ENCODE data around the gene GPRIN1. TPM values are rescaled to one million over a fixed set of nuclear protein-coding genes. Genes with fewer than 3 reads are reported as not detected.

The GPRIN1 gene
- total RNA-seq, 1 donor from 2014 or later = 2.4 TPM

DNA sequence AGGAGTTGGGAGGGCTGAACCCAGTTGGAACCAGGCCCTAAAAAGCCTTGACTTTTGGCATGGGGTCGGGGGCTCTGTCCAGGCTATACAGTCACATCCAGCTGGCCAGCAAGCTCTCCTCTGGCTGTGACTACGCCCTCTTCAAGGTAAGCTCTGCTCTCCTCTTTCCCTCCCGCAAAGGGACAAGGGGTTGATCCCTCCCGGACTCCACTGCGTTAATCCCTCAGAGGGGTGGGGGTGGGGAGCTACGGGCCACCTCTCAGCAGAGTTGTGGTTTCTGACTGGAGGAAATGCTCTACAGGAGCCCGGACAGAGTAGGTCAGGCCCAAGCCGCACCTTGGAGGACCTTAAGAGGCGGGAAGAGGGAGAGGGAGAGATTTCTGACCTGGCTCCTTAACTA is 34.3 kb upstream of the GPRIN1 start:
- intact Hi-C loops (cut with micrococcal nuclease) = no loop called here

DNA sequence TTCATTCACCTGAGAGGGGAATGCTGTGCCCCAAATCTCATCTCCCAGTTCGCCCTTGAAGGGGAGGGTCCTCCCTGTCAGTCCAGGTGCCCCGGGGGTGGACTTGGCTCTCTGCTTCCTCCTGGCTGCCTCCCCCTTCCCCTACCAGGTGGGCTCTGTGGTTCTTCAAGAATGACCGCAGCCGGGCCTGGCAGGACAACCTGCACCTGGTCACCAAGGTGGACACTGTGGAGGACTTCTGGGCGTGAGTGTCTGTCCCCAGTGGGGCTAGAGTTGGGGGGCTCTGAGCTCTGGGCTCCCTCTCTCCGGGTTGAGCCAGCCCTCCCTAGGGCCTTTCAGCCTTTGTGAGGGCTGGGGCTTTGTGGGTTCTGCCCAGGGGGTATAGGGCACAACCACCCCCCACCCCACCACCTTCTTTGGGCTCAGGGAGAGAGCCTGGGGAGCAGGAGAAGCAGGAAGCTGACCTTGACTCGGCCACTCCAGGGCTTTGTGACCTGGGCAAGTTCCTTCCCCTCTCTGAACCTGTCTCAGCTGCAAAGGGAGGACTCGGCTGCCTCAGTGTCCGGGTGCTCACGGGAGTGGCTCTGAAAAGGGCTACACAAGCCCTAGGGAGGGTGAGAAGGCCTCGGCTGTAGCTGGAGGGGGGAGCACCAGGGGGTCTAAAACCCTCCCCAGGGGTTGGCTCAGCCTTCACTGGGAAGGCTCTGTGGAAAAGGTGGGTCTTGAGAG is 33.7 kb upstream of the GPRIN1 start:
- intact Hi-C loops (cut with micrococcal nuclease) = no loop called here

DNA sequence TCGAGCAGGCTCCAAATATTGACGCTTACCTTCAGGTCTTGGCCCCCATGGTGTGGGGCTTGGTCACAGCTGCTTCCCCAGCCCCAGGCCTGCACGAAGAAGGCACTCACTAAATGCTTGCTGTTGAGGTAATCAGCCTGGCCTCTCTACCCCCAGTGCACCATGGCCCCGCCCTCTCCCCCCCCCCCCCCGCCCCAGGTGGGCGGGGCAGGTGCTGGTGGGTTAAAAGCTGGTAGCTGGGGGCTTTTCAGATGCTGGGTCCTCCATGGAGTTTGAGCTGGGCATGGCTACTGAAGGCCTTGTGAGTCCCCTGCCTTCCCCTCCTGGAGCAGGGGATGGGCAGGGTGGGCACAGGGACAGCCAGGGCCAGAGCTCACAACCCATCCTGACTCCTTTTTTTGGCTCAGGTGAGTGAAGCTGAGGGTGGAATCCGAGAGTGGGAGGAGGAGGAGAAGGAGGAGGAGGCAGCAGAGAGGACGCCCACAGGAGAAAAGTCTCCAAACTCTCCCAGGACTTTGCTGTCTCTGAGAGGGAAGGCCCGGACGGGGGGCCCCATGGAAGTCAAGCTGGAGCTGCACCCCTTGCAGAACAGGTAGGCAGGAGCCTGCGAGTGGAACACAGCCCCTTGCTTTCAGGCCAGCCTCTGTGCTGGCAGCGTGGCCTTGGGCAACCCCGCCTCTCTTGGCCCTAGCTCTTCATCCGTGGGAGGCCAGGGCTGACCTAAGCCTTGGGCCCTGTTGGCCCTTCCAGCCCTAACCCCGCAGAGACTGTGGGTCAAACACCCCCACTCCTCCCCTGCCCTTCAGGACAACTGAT is 32.9 kb upstream of the GPRIN1 start:
- intact Hi-C loops (cut with micrococcal nuclease) = no loop called here

DNA sequence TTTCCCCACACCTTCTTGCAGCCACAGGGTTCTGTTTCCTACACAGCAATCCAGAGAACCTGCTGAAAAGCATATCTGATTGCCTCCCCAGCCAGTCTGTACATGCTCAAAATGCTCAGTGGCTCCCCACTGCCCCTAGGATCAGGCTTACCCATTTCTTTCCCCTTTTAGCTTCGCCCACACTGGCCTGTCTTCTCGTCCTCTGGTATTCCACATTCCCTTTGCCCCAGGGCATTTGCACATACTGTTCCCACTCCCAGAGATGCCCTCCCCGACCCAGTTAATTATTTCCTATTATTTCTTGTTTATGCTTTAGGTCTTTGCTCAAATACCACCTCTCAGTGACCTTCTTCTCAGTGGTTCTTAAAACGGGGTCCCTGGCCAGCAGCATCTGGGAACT is 30.7 kb upstream of the GPRIN1 start:
- intact Hi-C loops (cut with micrococcal nuclease) = no loop called here

DNA sequence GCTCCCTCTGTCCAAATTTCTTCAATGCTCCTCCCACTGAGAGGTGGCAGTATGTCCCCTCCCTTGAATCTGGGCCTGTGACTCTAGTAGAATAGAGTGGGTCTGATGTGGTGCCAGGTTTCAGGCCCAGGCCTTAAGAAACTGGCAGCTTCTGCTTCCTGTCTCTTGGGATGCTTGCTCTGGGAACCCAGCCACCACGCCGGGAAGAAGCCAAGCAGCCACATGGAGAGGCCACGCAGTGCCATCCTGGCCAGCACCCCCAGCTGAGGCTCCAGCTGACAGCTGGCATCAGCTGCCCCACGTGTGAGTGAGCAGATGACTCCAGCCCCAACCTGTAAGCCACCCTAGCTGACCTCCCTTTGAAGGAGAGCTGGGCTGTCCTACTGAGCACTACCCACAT is 30.0 kb upstream of the GPRIN1 start:
- intact Hi-C loops (cut with micrococcal nuclease) = no loop called here

DNA sequence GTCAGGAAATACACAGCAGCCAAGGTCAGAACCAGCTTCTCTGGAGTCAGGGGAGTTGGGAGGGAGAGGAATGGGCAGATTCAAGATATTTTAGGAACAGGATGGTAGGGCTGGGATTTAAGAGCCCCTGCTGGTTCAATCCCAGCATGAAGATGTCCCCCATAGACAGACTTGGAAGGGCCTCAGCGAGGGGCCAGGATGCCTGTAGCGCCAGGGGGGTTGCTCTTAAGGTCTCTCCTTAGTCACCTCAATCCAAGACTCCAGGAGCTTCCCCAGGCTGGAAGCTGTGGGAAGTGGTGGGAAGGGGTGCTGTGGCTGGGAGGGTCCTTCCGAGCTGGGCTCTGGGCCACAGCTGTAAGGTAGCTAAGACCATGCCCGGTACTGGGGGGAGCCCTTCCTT is 29.3 kb upstream of the GPRIN1 start:
- intact Hi-C loops (cut with micrococcal nuclease) = no loop called here

DNA sequence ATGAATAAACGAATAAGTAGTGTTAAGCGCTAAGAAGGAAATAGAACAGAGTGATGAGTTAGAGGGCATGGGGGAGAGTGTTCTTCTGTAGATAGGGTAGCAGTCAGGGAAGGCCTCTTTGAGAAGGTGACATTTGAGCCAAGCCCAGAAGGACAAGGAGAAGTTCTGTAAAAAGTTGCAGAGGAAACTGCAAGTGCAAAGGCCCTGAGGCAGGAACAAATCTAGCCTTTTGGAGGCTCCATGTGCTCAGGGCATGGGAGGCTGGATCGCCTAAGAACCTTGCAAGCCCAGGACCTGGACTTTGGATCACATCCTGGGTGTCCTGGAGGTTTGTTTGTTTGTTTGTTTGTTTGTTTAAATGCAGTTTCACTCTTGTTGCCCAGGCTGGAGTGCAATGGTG is 28.5 kb upstream of the GPRIN1 start:
- intact Hi-C loops (cut with micrococcal nuclease) = no loop called here

DNA sequence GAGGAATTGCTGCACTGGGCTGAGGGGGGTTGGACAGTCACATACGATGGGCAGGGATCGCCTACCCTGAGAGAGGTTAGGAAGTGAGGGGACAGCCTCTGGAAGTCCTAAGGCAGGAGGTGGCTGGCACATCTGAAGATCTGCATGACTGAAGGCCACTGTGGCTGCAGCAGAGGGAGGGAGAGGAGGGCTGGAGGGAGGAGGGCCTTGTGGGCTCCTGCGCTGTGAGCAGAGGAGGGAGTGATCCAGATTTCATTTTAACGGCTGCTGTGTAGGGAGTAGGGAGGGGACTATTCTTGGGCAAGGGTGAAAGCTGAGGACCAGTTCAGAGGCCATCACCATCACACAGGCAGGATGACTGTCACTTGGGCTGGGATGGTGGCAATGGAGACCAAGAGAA is 27.6 kb upstream of the GPRIN1 start:
- intact Hi-C loops (cut with micrococcal nuclease) = no loop called here

DNA sequence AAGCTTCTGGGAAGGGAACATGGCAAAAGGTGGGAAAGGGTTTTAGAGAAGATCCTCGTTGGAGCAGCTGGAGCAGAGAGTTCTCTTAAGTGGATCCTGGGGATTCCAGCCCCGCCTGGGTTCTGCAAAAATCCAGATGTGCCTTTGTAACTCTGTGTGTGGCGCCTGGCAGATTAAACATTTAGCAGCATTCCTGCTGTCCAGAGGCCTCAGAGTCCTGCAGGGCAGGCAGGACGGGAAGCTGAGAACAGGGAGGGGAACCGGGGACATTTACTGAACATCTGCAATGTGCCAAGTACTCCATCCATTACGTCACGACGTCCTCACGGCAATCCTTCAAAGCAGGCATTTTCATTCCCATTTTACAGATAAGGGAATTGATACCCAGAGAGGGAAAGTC is 26.5 kb upstream of the GPRIN1 start:
- intact Hi-C loops (cut with micrococcal nuclease) = no loop called here

DNA sequence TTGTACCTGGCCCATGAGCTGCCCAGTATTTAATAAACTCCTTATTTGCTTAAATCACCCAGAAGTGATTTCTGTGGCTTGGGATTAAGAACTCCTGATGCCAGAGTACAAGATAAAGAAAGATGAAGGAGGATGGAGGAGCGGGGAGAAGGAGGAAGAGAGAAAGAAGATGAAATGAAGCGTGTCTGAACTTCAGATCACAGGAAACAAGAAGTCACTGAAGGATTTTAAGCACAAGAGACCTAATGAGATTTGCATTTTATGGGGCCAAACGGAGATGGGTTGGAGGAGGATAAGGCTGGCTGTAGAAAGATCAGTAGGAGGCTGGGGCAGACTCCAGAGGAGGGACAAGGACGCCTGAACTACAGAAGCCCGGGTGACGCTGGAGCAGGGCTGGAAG is 23.6 kb upstream of the GPRIN1 start:
- intact Hi-C loops (cut with micrococcal nuclease) = no loop called here

DNA sequence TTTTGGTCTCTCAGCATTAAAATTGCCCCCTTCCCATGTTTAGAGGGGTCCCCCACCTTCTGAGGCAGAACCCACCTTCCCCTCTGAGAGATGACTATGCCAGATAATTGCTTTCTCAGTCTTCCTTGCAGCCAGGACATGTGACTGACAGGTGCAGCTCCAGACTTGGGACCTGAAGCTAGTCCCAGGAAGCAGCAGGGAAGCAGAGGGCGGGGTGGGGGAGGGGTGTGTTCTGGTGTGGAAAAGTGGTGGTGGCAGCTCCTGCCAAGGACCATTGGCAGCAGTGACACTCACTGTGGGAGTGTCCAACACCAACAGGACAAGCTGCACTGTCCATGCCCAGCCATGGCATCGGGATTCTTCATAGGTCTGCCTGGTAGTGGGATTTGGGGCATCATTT is 22.8 kb upstream of the GPRIN1 start:
- intact Hi-C loops (cut with micrococcal nuclease) = no loop called here

DNA sequence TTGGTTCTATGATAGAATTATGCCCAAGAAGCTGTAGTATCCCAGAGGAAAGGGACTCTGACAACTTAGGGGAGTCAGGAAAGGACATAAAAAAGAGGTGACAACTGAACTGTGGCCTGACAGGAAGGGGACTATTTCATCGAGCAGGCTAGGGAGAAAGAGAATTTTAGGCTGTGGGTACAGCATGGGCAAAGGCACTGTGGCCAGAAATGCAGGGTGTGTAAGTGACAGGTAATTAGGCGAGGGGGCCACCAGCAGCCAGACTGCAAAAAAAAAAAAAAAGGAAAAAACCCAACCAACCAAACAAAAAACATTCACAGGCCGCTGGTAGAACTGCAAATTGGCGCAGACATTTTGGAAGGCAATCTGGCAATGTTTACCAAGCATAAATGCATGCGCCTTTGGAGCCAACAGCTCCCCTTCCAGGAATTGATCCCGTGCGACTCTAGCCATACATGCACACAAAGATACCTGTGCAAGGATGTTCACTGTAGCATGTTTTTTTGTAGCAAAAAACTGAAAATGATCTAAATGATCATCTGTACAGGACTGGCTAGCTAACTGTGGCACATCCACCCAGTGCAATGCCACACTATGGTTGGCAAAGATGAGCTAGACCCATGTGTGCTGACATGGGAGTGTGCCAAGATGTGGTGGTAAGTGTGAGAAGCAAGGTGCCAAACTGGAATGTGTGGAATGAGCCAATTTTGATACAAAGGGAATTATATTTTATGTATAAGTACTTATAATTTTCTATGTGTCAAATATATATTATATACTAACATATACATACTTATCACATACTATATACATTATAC is 21.6 kb upstream of the GPRIN1 start:
- intact Hi-C loops (cut with micrococcal nuclease) = no loop called here

DNA sequence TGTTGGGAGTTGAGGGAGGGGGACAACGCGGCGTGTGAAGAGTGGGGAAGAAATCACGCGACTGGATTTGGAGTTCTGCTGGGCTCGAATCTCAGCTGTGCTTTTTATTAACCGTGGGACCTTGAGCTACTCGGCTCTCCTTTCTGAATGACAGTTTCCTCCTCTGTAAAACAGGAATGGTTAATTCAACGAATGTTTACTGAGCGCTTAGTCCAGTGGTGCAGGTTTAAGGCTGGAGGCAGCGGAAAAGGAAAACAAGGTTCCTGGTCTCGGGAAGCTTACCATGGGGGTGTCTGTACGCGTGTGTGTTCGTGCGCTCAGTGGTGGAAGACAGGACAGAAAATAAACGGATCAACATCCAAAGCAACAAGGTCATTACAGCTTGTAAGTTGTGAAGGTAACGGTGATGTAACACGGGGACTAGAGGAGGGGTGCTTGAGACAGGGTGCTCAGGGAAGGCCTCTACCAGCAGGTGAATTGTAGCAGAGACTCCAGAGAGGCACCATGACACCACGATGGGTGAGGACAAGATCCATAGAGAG is 20.8 kb upstream of the GPRIN1 start:
- intact Hi-C loops (cut with micrococcal nuclease) = loop anchor here (1.0 kb wide), 1 partner anchor 17 kb away; the partner anchor contains the start of gene TSPAN17

DNA sequence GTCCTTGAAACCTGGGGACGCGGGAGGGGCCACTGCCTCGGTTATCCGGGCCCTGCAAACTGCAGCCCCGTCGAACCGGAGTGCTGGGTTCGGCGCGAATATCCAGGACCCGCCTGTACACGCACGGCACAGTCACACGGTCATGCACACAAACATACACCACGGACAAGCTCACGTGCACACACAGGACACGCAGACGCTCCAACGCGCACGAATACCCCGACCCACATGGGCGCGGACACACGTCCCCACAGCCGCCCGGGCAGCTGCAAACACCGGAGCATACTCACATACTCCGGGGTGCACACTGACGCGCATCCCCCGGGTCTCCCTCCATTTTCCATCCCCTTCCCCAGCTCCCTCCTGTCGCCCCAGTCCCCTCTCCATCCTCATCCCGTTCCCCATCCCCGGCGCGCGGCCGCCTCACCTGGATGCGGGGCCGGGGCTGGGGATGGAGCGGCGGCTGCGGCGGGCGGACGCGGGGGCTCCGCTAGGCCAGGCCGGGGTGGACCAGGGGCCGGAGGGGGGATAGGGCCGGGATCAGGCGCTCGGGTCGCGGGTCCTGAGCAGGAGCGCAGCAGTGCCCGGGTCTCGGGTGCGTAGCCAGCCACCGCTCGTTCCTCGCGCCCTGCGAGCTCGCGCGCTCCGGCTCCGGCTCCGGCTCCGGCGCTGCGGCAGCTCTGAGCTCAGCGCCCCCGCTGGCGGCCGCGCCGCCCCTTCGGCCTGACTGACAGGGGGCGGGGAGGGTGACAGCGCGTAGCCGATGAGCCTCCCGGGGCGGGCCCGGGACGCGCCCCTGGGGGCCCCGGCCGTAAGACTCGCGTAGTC is 20.1 kb upstream of the GPRIN1 start, which contains the start of the genes EIF4E1B and SNCB:
Gene EIF4E1B, plus strand, starts transcription at position 823 of the 828 bp plus-strand sequence. CDS start 12,113 bp downstream, outside the sequence.
Gene SNCB, minus strand, starts transcription at position 682 of the 828 bp plus-strand sequence. CDS start 880 bp downstream, outside the sequence.
- intact Hi-C loops (cut with micrococcal nuclease) = loop anchor here (1.0 kb wide), 1 partner anchor 17 kb away; the partner anchor contains the start of gene TSPAN17

DNA sequence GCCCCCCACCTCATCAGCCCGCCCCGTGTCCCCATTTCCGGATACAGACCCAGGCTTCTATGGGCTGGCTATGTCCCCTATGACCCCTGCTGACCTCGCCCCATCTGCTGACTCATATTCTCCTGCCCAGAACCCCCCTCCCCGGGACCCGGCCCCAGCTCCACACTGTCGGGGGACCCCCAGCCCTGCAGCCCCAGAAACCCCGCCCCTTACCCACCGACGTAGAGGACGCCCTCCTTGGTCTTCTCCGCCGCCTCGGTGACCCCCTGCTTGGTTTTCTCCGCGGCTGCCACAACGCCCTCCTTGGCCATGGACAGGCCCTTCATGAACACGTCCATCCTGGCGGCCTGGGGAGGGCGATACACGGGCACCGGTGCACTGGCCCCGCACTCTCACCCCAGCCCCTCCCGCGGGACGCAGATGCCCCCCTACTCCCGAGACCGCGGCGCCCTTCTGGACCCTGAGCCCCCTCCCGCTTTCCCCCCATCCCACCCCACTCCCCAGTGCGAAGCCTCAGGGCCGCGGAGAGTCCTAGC is 19.4 kb upstream of the GPRIN1 start:
- intact Hi-C loops (cut with micrococcal nuclease) = no loop called here

DNA sequence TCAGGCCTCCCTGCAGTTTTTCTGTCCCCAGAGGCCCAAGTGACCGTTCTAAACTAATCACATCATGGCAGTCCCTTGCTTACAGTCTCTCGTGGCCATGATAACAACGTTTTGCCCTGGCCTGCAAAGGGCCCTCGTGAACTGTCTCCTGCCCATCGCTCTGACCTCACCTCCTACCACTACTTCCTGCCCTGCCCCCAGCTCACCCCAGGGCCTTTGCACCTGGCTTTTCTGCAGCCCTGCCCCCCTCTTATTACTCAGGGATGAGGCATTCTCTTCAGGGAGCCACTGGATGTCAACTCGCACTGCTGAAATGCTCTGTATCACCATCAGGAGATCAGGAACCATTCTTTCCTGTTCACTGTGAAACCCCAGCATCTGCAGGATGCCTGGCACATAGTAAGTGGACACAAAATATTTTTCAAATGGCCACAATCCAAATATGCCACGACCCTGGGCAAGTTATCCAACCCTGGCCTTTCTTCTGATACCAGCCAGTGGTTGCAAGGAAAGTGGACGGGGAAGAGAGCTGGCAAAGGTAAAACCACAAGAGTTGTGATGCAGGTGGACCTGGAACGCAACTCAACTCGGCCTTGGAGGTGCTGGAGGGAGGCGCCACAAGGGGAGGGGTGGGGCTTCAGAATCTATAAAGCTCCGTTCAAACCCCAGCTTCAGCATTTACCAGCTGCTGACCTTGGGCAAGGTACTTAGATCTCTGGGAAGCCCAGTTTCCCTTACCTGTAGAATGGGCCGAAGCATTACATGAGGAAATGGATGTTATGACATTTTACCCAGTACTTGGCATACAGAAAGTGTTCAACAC is 18.7 kb upstream of the GPRIN1 start:
- intact Hi-C loops (cut with micrococcal nuclease) = no loop called here

DNA sequence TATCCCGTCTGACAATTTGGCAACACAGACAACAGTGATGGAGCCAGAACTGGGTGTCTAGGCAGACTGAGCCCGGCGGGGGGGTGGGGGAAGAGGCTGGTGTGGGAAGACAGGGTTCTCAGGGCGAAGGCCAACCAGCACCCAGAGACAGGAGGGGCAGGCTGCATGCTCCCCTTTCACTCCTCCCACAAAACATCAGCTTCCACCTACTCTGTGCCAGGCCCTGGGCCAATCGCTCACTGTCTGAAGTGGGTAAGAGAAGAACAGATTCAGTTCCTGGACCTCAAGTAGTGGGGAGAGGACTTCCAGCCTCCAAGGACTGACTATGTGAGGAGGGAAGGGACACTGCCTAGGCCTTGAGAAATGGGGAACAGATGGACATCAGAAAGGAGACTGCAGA is 17.6 kb upstream of the GPRIN1 start:
- intact Hi-C loops (cut with micrococcal nuclease) = no loop called here

DNA sequence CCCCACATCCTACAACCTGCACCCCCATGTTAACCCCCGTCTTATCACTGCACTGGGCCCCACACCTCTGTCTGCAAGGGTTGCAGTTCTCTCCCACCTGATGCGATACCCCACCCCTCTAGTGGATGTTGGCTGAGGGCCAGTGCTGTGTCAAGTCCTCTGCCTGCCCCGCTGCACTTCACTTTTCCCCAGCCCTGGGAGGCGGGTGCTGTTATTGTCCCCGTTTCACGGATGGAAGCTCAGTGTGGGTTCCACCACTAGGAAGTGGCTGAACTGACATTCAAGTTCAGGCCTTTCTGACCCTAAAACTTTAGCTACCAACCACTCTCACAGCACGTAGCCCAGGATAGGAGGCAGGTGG is 16.9 kb upstream of the GPRIN1 start:
- intact Hi-C loops (cut with micrococcal nuclease) = no loop called here

Measured in T-helper 2 cell treated with Interferon-gamma antibody and Interleukin-4, amounts not matched to agents 100 ng/mL and 5 ng/mL, for 36 hours (primary cell).